AML-193 (cell line): Measurements from ENCODE around the gene IPO4.

Experiments used
- DNase-seq, 2 experiments: peaks; one replicate each; lab custom pipeline; 2025; lab: John Stamatoyannopoulos, UW

Gene IPO4

GRCh38 chr14:24176599-24176998 lies 12.0 kb downstream of the IPO4 start:
- no peak for DNase-seq

DNA sequence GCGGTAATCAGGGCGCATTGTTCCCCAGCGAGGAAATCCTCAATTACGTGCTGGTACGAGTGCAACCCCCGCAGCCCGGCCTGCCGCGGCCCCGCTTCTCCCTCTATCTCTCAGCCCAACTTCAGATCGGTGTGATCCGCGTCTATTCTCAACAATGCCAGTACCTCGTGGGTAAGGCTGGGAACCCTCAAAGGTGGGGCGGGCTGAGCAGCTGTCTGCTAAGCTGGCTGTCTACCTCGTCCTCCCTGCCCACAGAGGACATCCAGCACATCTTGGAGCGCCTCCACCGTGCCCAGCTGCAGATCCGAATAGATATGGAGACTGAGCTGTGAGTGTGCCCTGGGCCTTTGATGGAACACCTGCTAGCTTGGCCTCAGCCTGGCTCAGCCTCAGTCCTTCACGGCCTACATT lies 15.7 kb downstream of the IPO4 start:
- DNase-seq, result no peak

DNA sequence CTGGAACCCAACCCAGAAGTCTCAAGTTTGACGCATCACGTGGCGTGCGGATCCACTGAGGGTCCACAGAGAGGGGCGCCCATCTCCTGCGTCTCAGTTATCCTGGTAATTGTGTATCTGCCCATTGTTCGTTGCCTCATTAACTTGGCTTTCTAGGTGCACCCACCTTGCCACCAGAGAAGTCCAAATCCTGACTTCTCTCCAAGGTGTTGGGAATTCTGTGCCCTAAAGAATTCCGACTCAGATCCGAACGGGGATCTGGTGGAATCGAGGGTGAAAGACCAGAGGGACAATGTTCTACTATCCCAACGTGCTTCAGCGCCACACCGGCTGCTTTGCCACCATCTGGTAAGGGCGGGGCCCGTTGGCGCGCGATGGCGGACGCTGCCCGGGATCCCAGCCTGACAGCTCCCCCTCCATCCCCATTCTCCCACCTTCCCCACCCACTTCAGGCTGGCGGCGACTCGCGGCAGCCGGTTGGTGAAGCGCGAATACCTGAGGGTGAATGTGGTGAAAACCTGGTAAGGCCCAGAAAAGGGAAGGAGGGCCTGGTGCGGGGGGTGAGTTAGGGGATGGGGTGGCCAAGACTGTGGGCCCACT lies 16.3 kb downstream of the IPO4 start:
- no peak for DNase-seq

GRCh38 chr14:24171422-24172260 lies 17.0 kb downstream of the IPO4 start, which contains the start of gene REC8:
TSS of gene REC8 (plus strand) at chr14:24172080. CDS start at chr14:24172553, 473 bp downstream.
- DNase-seq, result peak; percentile 84 to 85

DNA sequence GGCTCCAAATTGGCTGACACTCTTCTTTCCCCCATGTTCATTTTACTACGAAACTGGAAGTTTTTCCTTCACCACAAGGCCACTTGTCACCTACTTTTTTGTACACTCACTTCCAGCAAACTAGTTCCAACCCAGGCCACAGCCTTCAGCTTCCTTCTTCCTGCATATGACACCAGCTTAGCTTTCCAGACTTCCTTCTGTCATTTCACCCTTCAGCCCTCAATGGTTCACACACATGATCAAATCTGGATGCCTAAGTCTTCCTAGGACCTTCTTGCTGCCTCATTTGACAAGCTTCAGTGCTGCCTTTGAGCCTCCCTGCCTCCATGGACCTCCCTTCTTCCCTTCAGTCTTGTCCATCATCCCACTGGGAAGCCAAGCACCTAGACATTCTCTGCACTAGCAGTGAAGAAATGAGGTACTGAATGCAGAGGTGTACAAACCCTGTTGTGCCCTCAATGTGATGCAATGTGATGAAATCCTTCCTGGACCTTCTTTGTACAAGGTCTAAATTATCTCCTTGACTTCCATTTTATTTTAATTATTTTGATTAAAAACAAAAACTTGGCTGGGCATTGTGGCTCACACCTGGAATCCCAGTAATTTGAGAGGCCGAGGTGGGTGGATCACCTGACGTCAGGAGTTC lies 21.0 kb downstream of the IPO4 start:
- DNase-seq, result peak in 1 of 2 experiments; percentile 18

GRCh38 chr14:24165785-24166184 lies 22.8 kb downstream of the IPO4 start:
- no peak for DNase-seq

DNA sequence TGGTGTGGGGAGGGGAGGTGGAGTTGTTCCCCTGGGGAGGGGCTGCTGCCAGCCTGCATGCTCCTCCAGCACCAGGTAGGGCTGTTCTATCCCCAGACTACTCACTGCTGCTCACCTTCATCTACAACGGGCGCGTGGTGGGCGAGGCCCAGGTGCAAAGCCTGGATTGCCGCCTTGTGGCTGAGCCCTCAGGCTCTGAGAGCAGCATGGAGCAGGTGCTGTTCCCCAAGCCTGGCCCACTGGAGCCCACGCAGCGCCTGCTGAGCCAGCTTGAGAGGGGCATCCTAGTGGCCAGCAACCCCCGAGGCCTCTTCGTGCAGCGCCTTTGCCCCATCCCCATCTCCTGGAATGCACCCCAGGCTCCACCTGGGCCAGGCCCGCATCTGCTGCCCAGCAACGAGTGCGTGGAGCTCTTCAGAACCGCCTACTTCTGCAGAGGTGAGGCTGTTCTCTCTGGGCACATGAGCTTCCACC lies 24.1 kb downstream of the IPO4 start:
- DNase-seq, result no peak

DNA sequence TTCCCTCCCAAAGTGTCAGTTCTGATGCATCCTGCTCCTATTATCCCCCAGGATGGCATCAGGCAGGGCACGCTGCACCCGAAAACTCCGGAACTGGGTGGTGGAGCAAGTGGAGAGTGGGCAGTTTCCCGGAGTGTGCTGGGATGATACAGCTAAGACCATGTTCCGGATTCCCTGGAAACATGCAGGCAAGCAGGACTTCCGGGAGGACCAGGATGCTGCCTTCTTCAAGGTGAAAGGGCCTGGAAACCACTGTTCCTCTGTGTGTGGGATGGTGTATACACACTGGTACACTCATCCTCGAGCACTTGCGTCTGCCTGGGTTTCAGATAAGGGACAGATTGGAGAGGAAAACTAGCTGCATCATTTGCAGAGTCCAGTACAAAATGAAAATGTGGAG lies 26.5 kb downstream of the IPO4 start:
- no peak for DNase-seq

DNA sequence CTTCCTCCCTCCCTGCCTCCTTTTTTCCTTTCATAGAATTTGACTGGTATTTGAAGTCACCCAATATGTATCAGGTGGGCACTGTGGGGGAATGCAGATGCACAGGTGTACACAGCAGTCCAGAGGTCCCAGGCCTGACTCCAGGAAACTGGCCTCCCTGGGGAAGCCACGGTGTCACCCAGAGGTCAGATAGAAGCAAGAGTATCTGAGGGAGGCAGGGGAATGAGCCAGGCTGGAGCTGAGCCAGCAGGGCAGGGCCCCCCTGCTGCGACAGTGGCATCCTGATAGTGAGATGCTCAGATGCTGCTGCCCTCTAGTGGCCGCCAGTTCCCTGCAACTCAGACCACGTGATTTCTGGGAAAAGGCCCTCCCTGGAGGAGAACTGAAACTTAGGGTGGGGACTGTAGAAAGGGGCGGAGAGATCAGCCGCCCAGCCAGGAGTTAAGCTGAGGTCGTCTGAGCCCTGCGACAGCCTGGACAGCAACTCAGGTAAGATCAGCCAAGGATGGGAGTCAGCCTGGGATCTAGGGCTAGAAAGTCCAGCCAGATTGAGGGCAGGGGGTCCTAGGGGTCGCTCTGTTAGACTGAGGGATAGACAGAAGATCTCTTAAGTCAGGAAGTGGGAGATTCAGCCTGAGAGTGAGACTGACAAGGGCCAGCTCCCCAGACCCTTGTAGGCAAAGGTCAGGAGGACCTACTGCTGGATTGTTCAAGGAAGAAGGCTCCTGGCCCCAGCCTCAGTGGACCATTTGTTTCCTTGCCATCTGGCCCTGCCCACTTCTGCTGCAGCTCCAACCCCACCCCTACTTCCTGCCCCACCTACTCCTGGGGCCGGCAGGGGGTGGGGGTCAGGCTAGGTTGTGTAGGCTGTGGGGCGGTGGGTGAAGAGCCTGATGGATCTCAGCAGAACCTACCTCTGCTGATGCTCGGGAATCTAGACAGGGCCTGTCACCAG lies 27.5 kb downstream of the IPO4 start, which contains the start of gene IRF9:
Gene IRF9 (plus strand): TSS at position 416 of the 955 bp plus-strand sequence. CDS start 880 bp downstream, outside the sequence.
- DNase-seq, result peak; percentile 84 to 89

DNA sequence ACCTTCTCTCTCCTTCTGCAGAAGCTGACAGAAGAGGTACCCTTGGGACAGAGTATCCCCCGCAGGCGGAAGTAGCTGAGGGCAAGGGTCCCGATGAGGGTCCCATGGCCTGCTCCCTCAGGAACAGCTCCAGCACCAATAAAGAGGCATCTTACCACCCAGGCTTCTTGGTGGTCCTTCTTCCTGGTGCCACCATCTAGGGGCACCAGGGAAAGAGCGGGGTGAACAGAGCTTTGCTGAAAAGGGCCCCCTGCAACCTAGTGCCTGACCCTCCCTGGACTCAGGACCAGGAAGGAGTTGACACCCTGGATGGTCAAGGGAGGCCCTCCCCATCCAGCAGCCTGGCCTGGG lies 28.1 kb downstream of the IPO4 start:
- DNase-seq, result no peak

- DNase-seq, result no peak
Measured at GRCh38 chr14:24159777-24160498, 28.7 kb downstream of the IPO4 start.

GRCh38 chr14:24157331-24157730 lies 31.3 kb downstream of the IPO4 start:
- no peak for DNase-seq

DNA sequence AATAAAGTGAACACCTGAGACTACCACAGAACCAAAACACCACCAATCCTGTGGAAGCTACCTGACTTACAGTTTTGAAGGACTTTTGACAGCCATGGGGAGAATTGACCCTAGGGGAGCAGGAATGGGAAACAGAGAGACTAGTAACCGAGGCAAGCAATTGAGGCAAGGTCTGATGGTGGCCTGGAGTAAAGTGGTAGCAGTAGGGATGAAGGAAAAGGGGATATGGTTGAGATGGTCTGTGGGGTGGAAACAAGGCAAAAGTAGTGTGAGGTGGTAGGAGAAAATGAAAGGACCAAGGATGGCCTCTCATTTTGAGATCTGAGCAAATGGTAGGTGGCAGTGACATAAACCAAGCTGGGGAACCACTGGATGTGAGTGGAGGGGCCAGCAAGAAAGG lies 31.8 kb downstream of the IPO4 start:
- DNase-seq, result no peak

DNA sequence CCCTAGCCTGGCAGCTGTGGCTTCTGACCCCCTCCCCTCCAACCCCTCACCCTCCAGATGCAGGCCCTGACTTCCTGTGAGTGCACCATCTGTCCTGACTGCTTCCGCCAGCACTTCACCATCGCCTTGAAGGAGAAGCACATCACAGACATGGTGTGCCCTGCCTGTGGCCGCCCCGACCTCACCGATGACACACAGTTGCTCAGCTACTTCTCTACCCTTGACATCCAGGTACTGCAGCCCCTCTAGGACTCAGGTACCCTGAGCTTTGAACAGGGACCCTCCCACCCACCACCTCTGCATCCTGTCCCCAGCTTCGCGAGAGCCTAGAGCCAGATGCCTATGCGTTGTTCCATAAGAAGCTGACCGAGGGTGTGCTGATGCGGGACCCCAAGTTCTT lies 33.5 kb downstream of the IPO4 start:
- no peak for DNase-seq

- DNase-seq, result no peak
Measured at GRCh38 chr14:24151404-24152080, 37.1 kb downstream of the IPO4 start.

GRCh38 chr14:24150993-24151392 lies 37.6 kb downstream of the IPO4 start:
- no peak for DNase-seq

GRCh38 chr14:24150567-24150966 lies 38.0 kb downstream of the IPO4 start:
- DNase-seq, result no peak

- no peak for DNase-seq
Measured at GRCh38 chr14:24150061-24150460, 38.6 kb downstream of the IPO4 start.

DNA sequence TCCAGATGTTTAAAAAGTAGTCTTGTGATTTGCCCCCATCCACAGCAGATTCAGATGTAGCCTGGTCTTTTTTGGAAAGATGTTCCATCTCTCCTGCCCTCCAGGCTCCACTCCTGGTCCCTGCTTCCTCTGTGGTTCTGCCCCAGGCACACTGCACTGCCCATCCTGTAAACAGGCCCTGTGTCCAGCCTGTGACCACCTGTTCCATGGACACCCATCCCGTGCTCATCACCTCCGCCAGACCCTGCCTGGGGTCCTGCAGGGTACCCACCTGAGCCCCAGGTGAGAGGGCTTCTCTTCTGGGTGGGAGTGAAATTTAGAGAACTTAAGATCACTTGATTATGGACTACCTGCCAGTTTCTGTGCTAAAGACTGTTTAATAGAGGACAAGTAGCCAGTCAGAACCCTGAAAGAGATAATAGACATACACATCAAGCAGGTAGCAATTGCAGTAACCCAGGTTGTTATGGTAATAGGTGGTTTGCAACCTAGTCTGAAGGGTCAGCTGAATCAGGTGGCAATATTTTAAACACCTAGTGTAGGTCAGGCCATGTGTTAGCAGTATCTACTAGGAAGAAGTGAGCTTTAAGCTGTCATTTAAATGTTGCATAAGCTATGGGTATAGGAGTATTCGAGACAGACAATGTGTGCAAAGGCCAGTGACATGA lies 39.2 kb downstream of the IPO4 start:
- DNase-seq, result no peak
